ENCODE data around the gene AMH.

AMH gene

DNA sequence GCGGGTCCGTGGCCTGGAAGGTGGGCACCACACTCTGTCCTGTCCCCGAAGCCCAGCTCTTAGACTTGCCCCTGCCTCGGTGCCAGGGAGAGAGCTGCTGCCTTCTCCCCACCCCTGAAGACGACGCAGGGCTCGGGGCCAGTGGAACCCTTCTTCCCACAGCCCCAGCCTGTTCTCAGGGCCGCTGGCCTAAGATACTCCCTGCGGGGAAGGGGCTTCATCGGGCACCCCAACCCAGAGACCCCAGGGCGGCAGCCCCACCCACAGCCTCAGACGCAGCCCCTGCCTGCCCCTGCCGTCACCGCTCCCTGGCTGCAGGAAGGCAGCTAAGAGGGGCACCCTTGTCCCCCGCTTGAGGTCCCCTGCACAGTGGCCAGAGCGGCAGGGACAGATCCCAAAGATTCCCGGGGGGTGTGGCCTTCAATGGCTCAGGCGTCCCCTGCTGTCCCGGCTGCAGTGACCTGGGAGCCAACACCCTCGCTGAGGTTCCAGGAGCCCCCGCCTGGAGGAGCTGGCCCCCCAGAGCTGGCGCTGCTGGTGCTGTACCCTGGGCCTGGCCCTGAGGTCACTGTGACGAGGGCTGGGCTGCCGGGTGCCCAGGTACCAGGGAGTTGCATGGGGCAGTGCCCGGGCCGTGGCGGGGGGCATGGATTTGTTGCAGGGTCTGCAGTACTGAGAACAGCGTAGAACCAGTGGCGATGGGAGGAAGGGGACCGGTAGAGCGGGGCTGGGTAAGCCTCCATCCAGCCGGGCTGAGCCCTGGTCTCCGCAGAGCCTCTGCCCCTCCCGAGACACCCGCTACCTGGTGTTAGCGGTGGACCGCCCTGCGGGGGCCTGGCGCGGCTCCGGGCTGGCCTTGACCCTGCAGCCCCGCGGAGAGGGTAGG lies 1.0 kb downstream of the AMH start:
- TF ChIP-seq CTCF (conservative IDR thresholded peaks at IDR 0.05; ENCODE audit: low read depth, low read length): no peak

DNA sequence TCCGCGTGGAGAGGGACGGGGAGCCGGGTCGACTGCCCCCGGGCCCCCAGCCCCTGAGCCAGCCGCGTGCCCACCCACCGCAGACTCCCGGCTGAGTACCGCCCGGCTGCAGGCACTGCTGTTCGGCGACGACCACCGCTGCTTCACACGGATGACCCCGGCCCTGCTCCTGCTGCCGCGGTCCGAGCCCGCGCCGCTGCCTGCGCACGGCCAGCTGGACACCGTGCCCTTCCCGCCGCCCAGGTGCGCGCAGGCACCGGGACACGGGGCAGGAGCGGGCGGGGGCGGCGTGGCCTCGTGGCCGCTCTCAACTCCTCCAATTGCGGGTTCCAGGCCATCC lies 1.6 kb downstream of the AMH start:
- no peak overlapping the region for H3K4me3 ChIP-seq (ENCODE audit: low read depth, low read length)
- TF ChIP-seq CTCF (conservative IDR thresholded peaks at IDR 0.05; ENCODE audit: low read depth, low read length): no peak

More for the DNA sequence above, 1.0 kb downstream of the AMH start:
- DNase-seq (ENCODE audit: low read depth): no peak
- H3K4me3 ChIP-seq (ENCODE audit: low read depth, low read length): no peak overlapping the region

DNA sequence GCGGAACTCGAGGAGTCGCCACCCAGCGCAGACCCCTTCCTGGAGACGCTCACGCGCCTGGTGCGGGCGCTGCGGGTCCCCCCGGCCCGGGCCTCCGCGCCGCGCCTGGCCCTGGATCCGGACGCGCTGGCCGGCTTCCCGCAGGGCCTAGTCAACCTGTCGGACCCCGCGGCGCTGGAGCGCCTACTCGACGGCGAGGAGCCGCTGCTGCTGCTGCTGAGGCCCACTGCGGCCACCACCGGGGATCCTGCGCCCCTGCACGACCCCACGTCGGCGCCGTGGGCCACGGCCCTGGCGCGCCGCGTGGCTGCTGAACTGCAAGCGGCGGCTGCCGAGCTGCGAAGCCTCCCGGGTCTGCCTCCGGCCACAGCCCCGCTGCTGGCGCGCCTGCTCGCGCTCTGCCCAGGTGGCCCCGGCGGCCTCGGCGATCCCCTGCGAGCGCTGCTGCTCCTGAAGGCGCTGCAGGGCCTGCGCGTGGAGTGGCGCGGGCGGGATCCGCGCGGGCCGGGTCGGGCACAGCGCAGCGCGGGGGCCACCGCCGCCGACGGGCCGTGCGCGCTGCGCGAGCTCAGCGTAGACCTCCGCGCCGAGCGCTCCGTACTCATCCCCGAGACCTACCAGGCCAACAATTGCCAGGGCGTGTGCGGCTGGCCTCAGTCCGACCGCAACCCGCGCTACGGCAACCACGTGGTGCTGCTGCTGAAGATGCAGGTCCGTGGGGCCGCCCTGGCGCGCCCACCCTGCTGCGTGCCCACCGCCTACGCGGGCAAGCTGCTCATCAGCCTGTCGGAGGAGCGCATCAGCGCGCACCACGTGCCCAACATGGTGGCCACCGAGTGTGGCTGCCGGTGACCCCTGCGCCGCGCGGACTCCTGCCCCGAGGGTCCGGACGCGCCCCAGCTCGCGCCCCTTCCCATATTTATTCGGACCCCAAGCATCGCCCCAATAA lies 2.3 kb downstream of the AMH start:
- no peak for TF ChIP-seq CTCF (conservative IDR thresholded peaks at IDR 0.05; ENCODE audit: low read depth, low read length)
- no peak overlapping the region for H3K4me3 ChIP-seq (ENCODE audit: low read depth, low read length)
- DNase-seq (ENCODE audit: low read depth): no peak

More for the DNA sequence above, 1.6 kb downstream of the AMH start:
- no peak for DNase-seq (ENCODE audit: low read depth)

GRCh38 chr19:2252055-2252796 lies 3.1 kb downstream of the AMH start:
- DNase-seq (ENCODE audit: low read depth): no peak
- H3K4me3 ChIP-seq (ENCODE audit: low read depth, low read length): no peak overlapping the region
- no peak for TF ChIP-seq CTCF (conservative IDR thresholded peaks at IDR 0.05; ENCODE audit: low read depth, low read length)

- no peak overlapping the region for H3K4me3 ChIP-seq (ENCODE audit: low read depth, low read length)
- no peak for DNase-seq (ENCODE audit: low read depth)
- no peak for TF ChIP-seq CTCF (conservative IDR thresholded peaks at IDR 0.05; ENCODE audit: low read depth, low read length)
Measured at GRCh38 chr19:2252797-2253105, 3.6 kb downstream of the AMH start.

DNA sequence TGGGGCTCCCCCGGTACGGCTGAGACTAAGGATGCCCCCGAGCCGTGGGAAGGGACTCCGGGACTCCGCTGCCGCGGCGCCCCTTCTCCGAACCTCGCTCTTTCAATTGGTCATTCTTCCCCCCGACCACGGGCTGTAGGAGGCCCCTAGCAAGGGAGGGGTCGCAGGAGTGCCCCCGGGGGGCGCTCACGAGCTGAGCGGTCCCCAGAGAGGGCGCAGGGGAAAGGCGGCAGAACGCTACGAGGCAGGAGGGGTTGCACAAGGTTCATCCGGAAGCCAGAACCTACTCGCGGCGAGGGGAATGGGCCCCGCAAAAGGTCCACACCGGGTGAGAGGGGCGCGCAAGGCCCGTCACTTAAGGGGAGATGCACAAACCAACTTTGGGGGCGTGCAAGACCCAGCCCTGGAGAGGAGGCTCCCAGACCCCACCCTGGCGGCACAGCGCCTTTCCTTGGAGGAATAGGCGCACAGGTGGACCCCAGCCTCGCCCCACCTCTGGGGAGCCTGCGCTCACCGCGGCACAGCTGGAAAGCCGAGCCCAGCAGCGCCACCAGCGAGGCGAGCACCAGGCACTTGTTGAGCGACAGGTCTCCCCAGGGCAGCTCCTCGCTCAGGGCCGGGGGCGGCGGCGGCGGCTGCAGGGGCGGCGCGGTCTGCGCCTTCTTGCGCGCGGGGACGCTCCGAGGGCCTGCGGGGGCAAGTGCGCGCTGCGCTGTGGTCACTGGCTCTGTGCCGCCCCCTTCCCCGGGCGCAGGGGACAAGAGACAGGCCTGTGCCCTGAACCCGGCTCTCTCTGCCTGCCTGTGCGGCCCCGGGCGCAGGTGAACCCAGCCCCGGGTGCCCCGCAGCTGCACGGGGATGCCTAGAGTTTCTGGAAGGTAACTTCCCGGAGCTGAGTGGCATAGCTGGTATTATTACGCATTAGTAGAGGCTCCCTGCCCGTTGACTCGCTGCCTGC lies 4.3 kb downstream of the AMH start:
- peak; percentile 23 for TF ChIP-seq CTCF (conservative IDR thresholded peaks at IDR 0.05; ENCODE audit: low read depth, low read length)
- H3K4me3 ChIP-seq (ENCODE audit: low read depth, low read length): no peak overlapping the region
- DNase-seq (ENCODE audit: low read depth): no peak

All from choroid plexus epithelial cell (primary cell).